ENCODE results near the gene JMJD8. TPM values are rescaled to one million over a fixed set of nuclear protein-coding genes. Genes with fewer than 3 reads are reported as not detected.
A peak's percentile ranks its signal among the peaks of the same experiment; 100 is the strongest.

JMJD8 gene
- total RNA-seq, 2 experiments from 2014 or later = 22.0 to 23.6 TPM

DNA sequence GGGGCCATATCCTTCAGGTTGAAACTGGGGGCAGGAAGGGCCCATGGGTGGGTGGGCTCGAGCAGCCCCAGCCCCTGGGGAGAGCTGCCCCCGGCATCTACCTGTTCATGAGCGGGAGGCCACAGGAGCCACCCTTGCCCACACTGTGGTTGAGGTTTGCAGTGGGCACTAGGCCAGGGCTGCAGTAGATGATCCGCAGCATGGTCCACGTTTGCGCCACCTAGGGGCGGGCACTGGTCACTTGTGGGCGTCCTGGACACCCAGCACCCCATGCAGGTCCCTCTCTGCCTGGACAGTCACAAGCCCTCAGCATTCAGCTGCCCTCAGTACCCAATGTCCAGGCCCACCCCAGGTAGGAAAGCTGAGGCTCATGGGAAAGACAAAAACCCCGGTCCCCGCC is 1.8 kb upstream of the JMJD8 start:
- ATAC-seq (ENCODE audit: poor library complexity) = no peak
- Histone ChIP-seq H3K27ac (ENCODE audit: low read depth in 1 of 2, low read length in 2 of 2) (no peak overlapping the region), H3K4me1 (ENCODE audit: insufficient read depth, low read length) (peaks cover 73% of the 10 kb centered on the region), H3K4me3 (ENCODE audit: low read length) (no peak overlapping the region), H3K9me3 (ENCODE audit: control insufficient read depth in 1 of 2, insufficient read depth in 1 of 2, low read length in 2 of 2) (peaks cover 0 to 6% of the 10 kb centered on the region in 2 experiments), H3K27me3 (ENCODE audit: control insufficient read depth in 1 of 2, insufficient read depth in 2 of 2, low read length in 2 of 2) (no peaks in the 10 kb centered on the region), H3K36me3 (ENCODE audit: insufficient read depth, low read length) (peaks cover 29% of the 10 kb centered on the region)
- intact Hi-C loops (cut with DNase I, micrococcal nuclease) = no loop called here
- peaks cover 16% of the 10 kb centered on the region for H3K4me1 Mint-ChIP-seq (ENCODE audit: low read depth)
- no peaks in the 10 kb centered on the region for H3K27me3 Mint-ChIP-seq
- H3K36me3 Mint-ChIP-seq (ENCODE audit: low read depth) = peaks cover 23% of the 10 kb centered on the region
- CTCF ChIA-PET = interaction anchor here (1.8 kb wide), 1 partner anchor 18 kb away, joined by 5 read pairs; the partner anchor contains the start of gene RHOT2
- H3K4me3 Mint-ChIP-seq = peak overlapping the region; percentile 38
- POLR2A ChIA-PET = interaction anchor here (1.5 kb wide), 1 partner anchor 10 kb away, joined by 5 read pairs; no protein-coding TSS in a partner anchor
- H3K9me3 Mint-ChIP-seq = no peaks in the 10 kb centered on the region
- peak in 1 of 14 experiments; percentile 52 for DNase-seq
- no peak overlapping the region for H3K27ac Mint-ChIP-seq
- TF ChIP-seq, protein P1, sequence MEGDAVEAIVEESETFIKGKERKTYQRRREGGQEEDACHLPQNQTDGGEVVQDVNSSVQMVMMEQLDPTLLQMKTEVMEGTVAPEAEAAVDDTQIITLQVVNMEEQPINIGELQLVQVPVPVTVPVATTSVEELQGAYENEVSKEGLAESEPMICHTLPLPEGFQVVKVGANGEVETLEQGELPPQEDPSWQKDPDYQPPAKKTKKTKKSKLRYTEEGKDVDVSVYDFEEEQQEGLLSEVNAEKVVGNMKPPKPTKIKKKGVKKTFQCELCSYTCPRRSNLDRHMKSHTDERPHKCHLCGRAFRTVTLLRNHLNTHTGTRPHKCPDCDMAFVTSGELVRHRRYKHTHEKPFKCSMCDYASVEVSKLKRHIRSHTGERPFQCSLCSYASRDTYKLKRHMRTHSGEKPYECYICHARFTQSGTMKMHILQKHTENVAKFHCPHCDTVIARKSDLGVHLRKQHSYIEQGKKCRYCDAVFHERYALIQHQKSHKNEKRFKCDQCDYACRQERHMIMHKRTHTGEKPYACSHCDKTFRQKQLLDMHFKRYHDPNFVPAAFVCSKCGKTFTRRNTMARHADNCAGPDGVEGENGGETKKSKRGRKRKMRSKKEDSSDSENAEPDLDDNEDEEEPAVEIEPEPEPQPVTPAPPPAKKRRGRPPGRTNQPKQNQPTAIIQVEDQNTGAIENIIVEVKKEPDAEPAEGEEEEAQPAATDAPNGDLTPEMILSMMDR (IDR thresholded peaks at IDR 0.05) = no peak

DNA sequence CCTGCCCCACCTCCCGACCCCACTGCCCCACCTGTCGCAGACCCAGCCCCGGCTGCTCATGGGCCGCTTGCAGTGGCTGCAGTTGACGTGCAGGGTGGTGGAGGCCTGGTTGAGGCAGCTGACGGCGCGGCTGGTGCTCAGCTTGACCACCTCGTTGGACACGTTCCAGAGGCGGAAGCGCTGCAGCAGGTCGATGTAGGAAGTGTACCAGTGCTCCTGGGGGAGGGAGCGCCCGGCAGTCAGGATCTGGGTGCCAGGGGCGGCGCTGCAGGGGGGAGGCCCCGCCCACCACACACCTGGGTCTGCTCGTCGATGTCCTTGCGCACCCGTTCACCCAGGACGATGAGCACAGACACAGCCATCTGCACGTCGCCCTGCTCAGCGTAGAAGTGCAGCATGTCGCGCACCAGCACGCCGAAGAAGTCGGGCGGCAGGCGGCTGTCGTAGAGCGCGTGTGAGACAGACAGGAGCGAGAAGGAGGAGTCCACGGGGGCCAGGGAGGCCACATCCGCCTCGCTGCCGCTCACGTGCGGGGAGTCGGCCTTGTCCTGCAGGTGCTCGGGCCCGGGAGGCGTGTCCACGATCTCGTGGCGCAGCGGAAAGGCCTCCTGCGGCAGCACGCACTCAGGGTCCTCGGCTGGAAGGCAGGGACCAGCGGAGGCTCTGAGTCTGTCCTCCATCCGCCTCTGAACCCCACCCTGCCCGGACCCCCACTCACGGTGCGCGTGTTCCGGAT is 995 bp upstream of the JMJD8 start:
- peaks cover 29% of the 10 kb centered on the region for H3K36me3 ChIP-seq (ENCODE audit: insufficient read depth, low read length)
- no peak for ATAC-seq (ENCODE audit: poor library complexity)
- POLR2A ChIA-PET = interaction anchor here (1.8 to 1.9 kb wide), 2 partner anchors 10 to 17 kb away, joined by 7 to 12 read pairs; partner anchors contain the start of gene RHOT2
- peak in 1 of 14 experiments; percentile 60 for DNase-seq
- H3K9me3 Mint-ChIP-seq = no peaks in the 10 kb centered on the region
- peaks cover 13% of the 10 kb centered on the region for H3K4me1 Mint-ChIP-seq (ENCODE audit: low read depth)
- no peak overlapping the region for H3K4me3 Mint-ChIP-seq
- CTCF ChIA-PET = no interaction called here
- peaks cover 70% of the 10 kb centered on the region for H3K4me1 ChIP-seq (ENCODE audit: insufficient read depth, low read length)
- H3K4me3 ChIP-seq (ENCODE audit: low read length) = no peak overlapping the region
- intact Hi-C loops (cut with DNase I, micrococcal nuclease) = loop anchor here in 1 of 2 experiments (1.0 kb wide), 1 partner anchor 49 kb away; the partner anchor contains the start of gene METTL26
- H3K27ac ChIP-seq (ENCODE audit: low read depth in 1 of 2, low read length in 2 of 2) = no peak overlapping the region
- TF ChIP-seq, protein P1 (IDR thresholded peaks at IDR 0.05) = no peak
- H3K9me3 ChIP-seq (ENCODE audit: control insufficient read depth in 1 of 2, insufficient read depth in 1 of 2, low read length in 2 of 2) = no peaks in the 10 kb centered on the region
- H3K36me3 Mint-ChIP-seq (ENCODE audit: low read depth) = peaks cover 21% of the 10 kb centered on the region
- no peaks in the 10 kb centered on the region for H3K27me3 Mint-ChIP-seq
- no peaks in the 10 kb centered on the region for H3K27me3 ChIP-seq (ENCODE audit: control insufficient read depth in 1 of 2, insufficient read depth in 2 of 2, low read length in 2 of 2)
- no peak overlapping the region for H3K27ac Mint-ChIP-seq

DNA sequence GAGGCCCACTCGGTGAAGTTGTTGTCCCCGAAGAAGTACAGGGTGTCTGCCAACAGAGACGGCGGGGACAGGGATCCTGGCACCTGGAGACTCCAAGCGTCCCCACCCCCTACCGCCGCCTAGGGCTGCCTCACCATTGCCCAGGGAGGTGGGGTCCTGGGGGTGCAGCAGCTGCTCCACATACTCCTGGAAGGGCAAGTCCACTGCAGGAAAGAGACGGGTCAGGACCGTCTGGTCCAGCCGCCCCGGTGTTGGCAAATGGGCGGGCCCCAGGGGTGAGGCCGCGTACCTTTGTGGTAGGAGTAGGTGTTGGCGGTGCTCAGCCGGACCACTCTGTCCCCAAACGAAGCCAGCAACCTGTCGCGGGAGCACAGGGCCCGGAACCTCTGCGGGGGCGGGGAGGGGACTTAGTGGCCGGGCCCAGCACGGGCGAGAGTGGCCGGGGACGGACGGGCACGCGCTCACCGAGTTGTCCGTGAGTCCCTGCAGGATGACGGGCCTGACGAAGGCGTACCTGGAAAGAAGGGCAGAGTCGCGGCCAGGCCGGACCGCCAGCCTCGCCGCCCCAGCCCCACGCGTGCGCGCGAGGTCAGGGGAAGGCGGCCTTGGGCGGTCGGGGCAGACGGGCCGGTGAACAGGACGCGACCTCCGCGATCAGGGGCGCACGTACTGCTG is 601 bp downstream of the JMJD8 start:
- CTCF ChIA-PET = no interaction called here
- Mint-ChIP-seq H3K36me3 (ENCODE audit: low read depth) (peaks cover 19% of the 10 kb centered on the region), H3K27ac (peak overlapping the region; percentile 33), H3K4me3 (peak overlapping the region; percentile 83), H3K27me3 (no peaks in the 10 kb centered on the region), H3K4me1 (ENCODE audit: low read depth) (peaks cover 15% of the 10 kb centered on the region), H3K9me3 (no peaks in the 10 kb centered on the region)
- H3K4me3 ChIP-seq (ENCODE audit: low read length) = peak overlapping the region; percentile 43
- no peaks in the 10 kb centered on the region for H3K27me3 ChIP-seq (ENCODE audit: control insufficient read depth in 1 of 2, insufficient read depth in 2 of 2, low read length in 2 of 2)
- H3K27ac ChIP-seq (ENCODE audit: low read depth in 1 of 2, low read length in 2 of 2) = peak overlapping the region; percentile 41 to 57
- no peaks in the 10 kb centered on the region for H3K9me3 ChIP-seq (ENCODE audit: control insufficient read depth in 1 of 2, insufficient read depth in 1 of 2, low read length in 2 of 2)
- POLR2A ChIA-PET = interaction anchor here (0.9 to 1.9 kb wide), 6 partner anchors 8 to 296 kb away, joined by 3 to 12 read pairs (median 5); partner anchors contain the start of genes RHBDL1 and RHOT2
- DNase-seq (peak in 1 of 14 experiments; percentile 54), ATAC-seq (ENCODE audit: poor library complexity) (no peak)
- peaks cover 29% of the 10 kb centered on the region for H3K36me3 ChIP-seq (ENCODE audit: insufficient read depth, low read length)
- intact Hi-C loops (cut with DNase I, micrococcal nuclease) = loop anchor here in 1 of 2 experiments (1.0 kb wide), 1 partner anchor 47 kb away; the partner anchor contains the start of gene METTL26
- TF ChIP-seq, protein P1 (IDR thresholded peaks at IDR 0.05) = no peak
- peaks cover 66% of the 10 kb centered on the region for H3K4me1 ChIP-seq (ENCODE audit: insufficient read depth, low read length)

Measured in CD4-positive, alpha-beta T cell (primary cell).